HCT116 (cell line): ENCODE results near the gene NAPSA. TPM values are rescaled to one million over a fixed set of nuclear protein-coding genes. Genes with fewer than 3 reads are reported as not detected.

Experiments
- ATAC-seq: fragments of 200-7000 bp; cut with Tn5 transposase; 2 replicates; pipeline ENCODE4 v1.9.1; 2020; ENCODE audit warnings: mild to moderate bottlenecking, moderate library complexity
- BruUV-seq: library from RNA; stranded (reverse); fragments of 400-500 nt; replicated peaks from 2 replicates; lab custom pipeline; 2021; lab: Mats Ljungman, UMichigan
- CTCF ChIA-PET: fragments of 300-600 bp; sonication (Branson Sonifier 250); formaldehyde crosslinking; loops from one replicate; lab custom pipeline; 2021; ENCODE audit warnings: antibody characterized with exemption; lab: Charles Lee
- POLR2A ChIA-PET: fragments of 300-600, 350-600 bp; sonication (Branson Sonifier 250); formaldehyde crosslinking; loops from one replicate; lab custom pipeline; 2021; ENCODE audit warnings: antibody characterized with exemption; lab: Charles Lee
- RAD21 ChIA-PET, 2 experiments: fragments of 300-600 bp; sonication (Branson Sonifier 250); formaldehyde crosslinking; loops; one replicate each; lab custom pipeline; 2023; ENCODE audit warnings: low total read pairs in 2 of 2; ENCODE audit not compliant: uncharacterized antibody in 2 of 2, unreplicated experiment in 2 of 2, low non-redundant PET in 1 of 2; lab: Charles Lee
- DNase-seq: peaks from one replicate; pipeline ENCODE4 v3.0.0-alpha.2; 2010; ENCODE audit warnings: low read depth, low spot score
- H2AFZ ChIP-seq: fragments of 200-600 bp; shearing (Covaris generic), sonication (generic); 2 replicates; pipeline ENCODE4 v1.6.1; 2017; ENCODE audit warnings: low read depth, mixed run types, mixed read lengths, antibody characterized with exemption, low read length; ENCODE audit not compliant: poor library complexity, severe bottlenecking
- H3K27ac ChIP-seq: 2 replicates; pipeline ENCODE4 v1.5.1; 2012; ENCODE audit warnings: low read depth, low read length
- H3K27me3 ChIP-seq: fragments of 200-600 bp; sonication (generic); 2 replicates; pipeline ENCODE4 v1.6.1; 2016; ENCODE audit warnings: mixed run types, low read length, mixed read lengths; ENCODE audit not compliant: insufficient read depth
- H3K36me3 ChIP-seq, 2 experiments: fragments of 200-500 bp in 1 of 2; fragments of 200-600 bp in 1 of 2; sonication (Bioruptor generic) in 1 of 2; sonication (generic) in 1 of 2; 2 replicates each; pipeline versions ENCODE4 v1.5.1 to v1.6.1; 2014 to 2016; ENCODE audit warnings: low read length in 2 of 2, inconsistent platforms in 1 of 2, mixed read lengths in 1 of 2, mixed run types in 1 of 2; ENCODE audit not compliant: insufficient read depth in 2 of 2, control insufficient read depth in 1 of 2
- H3K4me1 ChIP-seq, 2 experiments: fragments of 200-600 bp in 1 of 2; sonication (generic) in 1 of 2; 2 replicates each; pipeline versions ENCODE4 v1.5.1 to v1.6.1; 2012 to 2017; ENCODE audit warnings: low read length in 2 of 2, inconsistent platforms in 1 of 2, mild to moderate bottlenecking in 1 of 2, mixed read lengths in 1 of 2, mixed run types in 1 of 2, moderate library complexity in 1 of 2; ENCODE audit not compliant: insufficient read depth in 2 of 2, control insufficient read depth in 1 of 2
- H3K4me2 ChIP-seq: fragments of 200-600 bp; sonication (generic); 2 replicates; pipeline ENCODE4 v1.6.1; 2017; ENCODE audit warnings: mixed run types, low read length, mixed read lengths
- H3K4me3 ChIP-seq, 2 experiments: fragments of 200-600 bp in 1 of 2; sonication (generic) in 1 of 2; replicated peaks in 1 of 2; 2 replicates each; pipeline ENCODE4 v1.5.1; 2011 to 2016; ENCODE audit warnings: low read length in 2 of 2, control low read depth in 1 of 2, low read depth in 1 of 2, mild to moderate bottlenecking in 1 of 2, mixed read lengths in 1 of 2, mixed run types in 1 of 2
- H3K79me2 ChIP-seq: fragments of 200-600 bp; sonication (generic); 2 replicates; pipeline ENCODE4 v1.6.1; 2017; ENCODE audit warnings: mild to moderate bottlenecking, mixed run types, low read length, moderate library complexity, mixed read lengths; ENCODE audit not compliant: insufficient read depth
- H3K9ac ChIP-seq: fragments of 200-600 bp; sonication (generic); 2 replicates; pipeline ENCODE4 v1.6.1; 2016; ENCODE audit warnings: low read length, mixed read lengths
- H3K9me2 ChIP-seq: fragments of 200-600 bp; sonication (generic), shearing (Covaris generic); 2 replicates; pipeline ENCODE4 v1.6.1; 2017; ENCODE audit warnings: mixed run types, mild to moderate bottlenecking, moderate library complexity; ENCODE audit not compliant: insufficient read depth
- H3K9me3 ChIP-seq, 2 experiments: fragments of 200-500 bp in 1 of 2; fragments of 200-600 bp in 1 of 2; sonication (Bioruptor generic) in 1 of 2; sonication (generic) in 1 of 2; 2 replicates each; pipeline ENCODE4 v1.6.1; 2014 to 2017; ENCODE audit warnings: low read length in 2 of 2, mixed read lengths in 2 of 2, inconsistent platforms in 1 of 2, low read depth in 1 of 2, mild to moderate bottlenecking in 1 of 2, mixed run types in 1 of 2, moderate library complexity in 1 of 2; ENCODE audit not compliant: control insufficient read depth in 1 of 2, insufficient read depth in 1 of 2
- H4K20me1 ChIP-seq: fragments of 200-600 bp; sonication (generic), shearing (Covaris generic); 2 replicates; pipeline ENCODE4 v1.6.1; 2017; ENCODE audit warnings: mixed run types, mild to moderate bottlenecking, moderate library complexity; ENCODE audit not compliant: insufficient read depth
- ATF3 ChIP-seq: IDR thresholded peaks from 2 replicates; pipeline ENCODE4 v1.6.1; 2012
- CTCF ChIP-seq, 3 experiments: fragments of 200-600 bp in 1 of 3; sonication (generic) in 1 of 3; IDR thresholded peaks in 2 of 3; conservative IDR thresholded peaks in 1 of 3; 2 replicates each; pipeline ENCODE4 v1.5.1; 2012 to 2017; ENCODE audit warnings: low read depth in 2 of 3, low read length in 2 of 3, antibody characterized with exemption in 1 of 3, borderline replicate concordance in 1 of 3, control low read depth in 1 of 3, mild to moderate bottlenecking in 1 of 3, mixed read lengths in 1 of 3, mixed run types in 1 of 3, moderate library complexity in 1 of 3; ENCODE audit not compliant: insufficient read depth in 1 of 3
- EGR1 ChIP-seq: IDR thresholded peaks from 2 replicates; pipeline ENCODE4 v1.6.1; 2012; ENCODE audit warnings: low read depth
- ELF1 ChIP-seq: IDR thresholded peaks from 2 replicates; pipeline ENCODE4 v1.6.1; 2012; ENCODE audit warnings: low read depth, borderline replicate concordance
- EZH2 ChIP-seq: fragments of 200-600 bp; sonication (generic); IDR thresholded peaks from 2 replicates; pipeline ENCODE4 v1.6.1; 2017; ENCODE audit warnings: antibody characterized with exemption, mixed run types
- EZH2phosphoT487 ChIP-seq: fragments of 200-600 bp; IDR thresholded peaks from 2 replicates; pipeline ENCODE4 v1.6.1; 2018; ENCODE audit warnings: antibody characterized with exemption, borderline replicate concordance
- FOSL1 ChIP-seq: IDR thresholded peaks from 2 replicates; pipeline ENCODE4 v1.6.1; 2012; ENCODE audit warnings: low read depth
- JUND ChIP-seq: IDR thresholded peaks from 2 replicates; pipeline ENCODE4 v1.6.1; 2012
- MAX ChIP-seq: IDR thresholded peaks from 2 replicates; pipeline ENCODE4 v1.6.1; 2012
- POLR2A ChIP-seq: IDR thresholded peaks from 2 replicates; pipeline ENCODE4 v1.7.0; 2011; ENCODE audit warnings: borderline replicate concordance; ENCODE audit not compliant: insufficient read depth, insufficient read length; ENCODE audit errors: extremely low read depth
- POLR2AphosphoS5 ChIP-seq: IDR thresholded peaks from 2 replicates; pipeline ENCODE4 v1.6.1; 2011; ENCODE audit warnings: mild to moderate bottlenecking, low read depth, low read length, moderate library complexity
- RAD21 ChIP-seq: IDR thresholded peaks from 2 replicates; pipeline ENCODE4 v1.6.1; 2012; ENCODE audit warnings: low read depth, mild to moderate bottlenecking
- REST ChIP-seq: IDR thresholded peaks from 2 replicates; pipeline ENCODE4 v1.6.1; 2012; ENCODE audit warnings: low read depth
- SIN3A ChIP-seq: IDR thresholded peaks from 2 replicates; pipeline ENCODE4 v1.6.1; 2012; ENCODE audit warnings: low read depth
- SP1 ChIP-seq: IDR thresholded peaks from 2 replicates; pipeline ENCODE4 v1.6.1; 2012; ENCODE audit warnings: low read depth
- SRF ChIP-seq: IDR thresholded peaks from 2 replicates; pipeline ENCODE4 v1.6.1; 2012; ENCODE audit warnings: low read depth
- TCF7L2 ChIP-seq: IDR thresholded peaks from 2 replicates; pipeline ENCODE4 v1.7.0; 2011; ENCODE audit warnings: borderline replicate concordance, inconsistent platforms; ENCODE audit not compliant: insufficient read depth, insufficient read length; ENCODE audit errors: extremely low read depth
- YY1 ChIP-seq: IDR thresholded peaks from 2 replicates; pipeline ENCODE4 v1.6.1; 2011; ENCODE audit warnings: low read length, low read depth, moderate library complexity, mild to moderate bottlenecking; ENCODE audit not compliant: insufficient replicate concordance; ENCODE audit errors: extremely low read depth
- ZFX ChIP-seq: fragments of 450-650 bp; IDR thresholded peaks from 2 replicates; pipeline ENCODE4 v1.6.1; 2017
- ZNF274 ChIP-seq: fragments of 200-500 bp; sonication (Bioruptor generic); IDR thresholded peaks from 2 replicates; pipeline ENCODE4 v1.6.1; 2014; ENCODE audit warnings: mild to moderate bottlenecking, low read depth, low read length, inconsistent platforms
- intact Hi-C: fragments of 100-400 bp; cut with micrococcal nuclease; formaldehyde crosslinking; loops from 2 replicates; pipeline ENCODE4 v1.10.0; 2022
- total RNA-seq: library from RNA; stranded (reverse); gene quantifications from one replicate; pipeline ENCODE4 v1.2.1, GENCODE V29; 2021; ENCODE audit not compliant: unreplicated experiment

Gene NAPSA
- total RNA-seq, 1 experiment from 2014 or later: 4.4 TPM

GRCh38 chr19:50352242-50352641 is 13.2 kb downstream of the NAPSA start:
- Histone ChIP-seq H3K9ac (no peak overlapping the region), H3K4me3 (no peak overlapping the region), H3K4me2 (no peak overlapping the region), H3K9me3 (no peaks in the 10 kb centered on the region), H3K4me1 (peaks cover 0 to 2% of the 10 kb centered on the region in 2 experiments; a peak in 1 of 4 replicates), H3K27me3 (no peaks in the 10 kb centered on the region), H4K20me1 (no peaks in the 10 kb centered on the region), H3K27ac (no peak overlapping the region), H3K9me2 (no peaks in the 10 kb centered on the region), H3K36me3 (no peaks in the 10 kb centered on the region), H2AFZ (no peak overlapping the region), H3K79me2 (no peaks in the 10 kb centered on the region)
- ChIA-PET POLR2A (no interaction called here), RAD21 (no interaction called here), CTCF (interaction anchor here (1.4 kb wide), 1 partner anchor 27 kb away, joined by 3 read pairs; no protein-coding TSS in a partner anchor)
- TF ChIP-seq FOSL1: no peak
- TF ChIP-seq POLR2A: no peak
- no peak for TF ChIP-seq EGR1
- TF ChIP-seq ELF1: no peak
- no peak for TF ChIP-seq ZNF274
- no peak for TF ChIP-seq CTCF (IDR thresholded peaks at IDR 0.05 in 2 of 3, conservative IDR thresholded peaks at IDR 0.05 in 1 of 3; ENCODE audit: borderline replicate concordance in 1 of 3, insufficient read depth in 1 of 3, low read depth in 2 of 3, low read length in 2 of 3)
- no peak for TF ChIP-seq TCF7L2
- no peak for TF ChIP-seq MAX
- no peak for TF ChIP-seq SIN3A
- no peak for TF ChIP-seq REST
- TF ChIP-seq SRF: no peak
- TF ChIP-seq RAD21: no peak
- no peak for TF ChIP-seq POLR2AphosphoS5
- TF ChIP-seq ZFX: no peak
- no peak for TF ChIP-seq SP1
- TF ChIP-seq JUND: no peak
- no peak for TF ChIP-seq EZH2phosphoT487
- TF ChIP-seq YY1: no peak
- TF ChIP-seq ATF3: no peak
- no peak for TF ChIP-seq EZH2
- no peak for DNase-seq
- no TSS peak for BruUV-seq
- ATAC-seq: no peak
- intact Hi-C loops: no loop called here
